IPS-NIHi11 (cell line): ENCODE results near the gene RAD51B.
A peak's percentile ranks its signal among the peaks of the same experiment; 100 is the strongest.

Experiments used
- DNase-seq: peaks from one replicate; pipeline ENCODE4 v3.0.0; 2012; ENCODE audit warnings: mixed read lengths, low spot score

RAD51B gene

DNA sequence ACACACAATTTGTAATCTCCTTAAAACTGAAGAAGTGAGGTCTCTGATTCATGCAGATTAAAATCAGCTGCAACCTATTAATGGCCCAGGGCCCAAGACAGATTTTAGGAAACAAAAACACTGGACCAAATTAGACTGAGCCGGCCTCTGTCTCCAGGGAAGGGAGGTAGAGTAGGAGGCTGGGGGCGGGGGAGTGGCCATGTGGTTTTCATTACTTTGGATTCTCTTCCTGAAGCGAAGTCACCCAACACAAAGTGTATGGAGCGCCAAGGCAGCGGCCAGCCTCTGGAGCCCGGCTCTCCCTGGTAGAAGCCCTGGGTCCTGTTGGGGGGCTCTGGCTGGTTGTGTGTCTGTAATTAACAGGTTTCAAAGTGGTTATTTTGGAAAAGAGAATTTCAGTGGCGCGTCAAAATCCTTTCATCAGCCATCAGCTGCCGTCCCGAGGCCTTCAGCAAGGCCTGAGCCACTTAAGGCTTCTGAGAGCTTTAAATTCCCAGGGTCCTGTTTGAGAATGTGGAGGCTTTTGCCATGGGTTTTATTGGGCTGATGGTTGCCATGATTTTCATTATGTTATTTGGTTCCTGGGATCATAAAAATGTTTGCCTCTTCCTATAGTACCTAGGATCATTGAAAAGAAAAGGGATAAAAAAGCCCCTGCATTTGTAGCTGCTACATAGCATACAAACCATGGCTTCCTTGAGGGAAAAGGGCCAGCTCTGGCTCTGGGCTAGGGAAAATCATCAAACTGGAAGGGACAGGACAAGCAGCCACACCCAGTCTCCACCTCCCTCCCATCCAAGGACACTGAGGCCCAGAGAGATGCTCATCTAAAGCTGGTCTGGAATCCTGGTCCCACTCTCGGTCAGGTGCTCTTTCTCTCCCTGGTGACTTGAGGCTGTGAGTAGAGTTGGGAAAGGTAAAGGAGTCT is 690.9 kb downstream of the RAD51B start:
- no peak for DNase-seq

DNA sequence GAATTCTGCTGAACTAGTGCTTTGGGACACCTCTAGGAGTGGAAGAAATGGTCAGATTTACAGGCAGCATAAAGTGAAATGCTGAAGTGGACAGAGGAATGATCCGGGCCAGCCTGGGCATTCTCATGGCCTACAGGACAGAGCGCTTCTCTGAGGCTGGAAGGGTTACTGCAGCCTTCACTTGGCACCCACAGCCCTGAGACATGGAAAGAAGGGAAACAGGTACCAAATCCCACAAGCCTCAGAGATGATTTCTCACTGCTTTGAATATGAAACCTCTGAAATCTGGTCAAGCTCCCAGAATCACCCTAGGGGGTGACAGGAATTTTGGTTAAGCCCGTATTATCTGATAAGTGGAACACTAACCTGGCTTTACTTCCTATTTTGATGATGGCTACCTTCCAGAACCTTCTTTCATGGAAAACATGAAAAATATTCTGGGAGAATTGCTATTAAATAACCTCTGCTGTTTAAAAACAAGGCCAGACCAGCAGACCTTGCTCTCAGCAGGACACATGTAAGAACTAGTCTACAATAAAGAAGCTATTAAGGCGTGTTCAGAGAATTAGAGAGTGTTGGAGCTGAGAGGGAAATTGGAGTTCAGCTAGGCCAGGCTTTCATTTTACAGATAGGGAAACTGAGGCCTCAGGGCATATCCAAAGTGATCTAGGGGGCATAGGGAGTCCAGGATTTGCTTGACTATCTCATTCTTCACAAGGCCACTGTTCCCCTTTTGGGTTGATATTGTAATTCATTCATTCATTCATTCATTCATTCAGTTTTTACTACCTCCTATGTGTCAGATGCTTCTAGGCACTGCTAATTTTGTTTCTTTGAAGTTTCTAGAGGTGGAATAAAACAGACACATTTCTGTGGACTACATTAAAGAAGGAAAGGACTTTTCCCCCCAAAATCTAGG is 691.8 kb downstream of the RAD51B start:
- no peak for DNase-seq

DNA sequence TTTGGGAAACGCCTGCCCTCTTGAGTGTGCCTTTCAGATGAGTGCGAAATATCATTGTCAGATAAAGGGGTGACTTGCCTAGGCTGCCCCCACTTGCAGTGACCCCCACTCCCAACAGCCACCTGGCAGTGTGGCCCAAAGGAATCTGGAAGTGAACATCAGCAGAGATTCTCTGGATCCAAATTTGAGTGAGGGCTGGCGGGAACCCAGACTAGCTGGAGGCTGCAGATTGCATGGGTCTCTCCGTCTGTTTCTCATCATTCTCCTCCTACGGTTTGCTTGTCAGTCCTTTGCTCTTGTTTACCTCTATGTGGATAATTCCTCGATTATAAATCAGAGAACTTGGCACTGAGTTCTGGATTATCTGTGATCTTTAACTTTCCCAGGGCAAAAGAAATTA is 692.5 kb downstream of the RAD51B start:
- DNase-seq = no peak

DNA sequence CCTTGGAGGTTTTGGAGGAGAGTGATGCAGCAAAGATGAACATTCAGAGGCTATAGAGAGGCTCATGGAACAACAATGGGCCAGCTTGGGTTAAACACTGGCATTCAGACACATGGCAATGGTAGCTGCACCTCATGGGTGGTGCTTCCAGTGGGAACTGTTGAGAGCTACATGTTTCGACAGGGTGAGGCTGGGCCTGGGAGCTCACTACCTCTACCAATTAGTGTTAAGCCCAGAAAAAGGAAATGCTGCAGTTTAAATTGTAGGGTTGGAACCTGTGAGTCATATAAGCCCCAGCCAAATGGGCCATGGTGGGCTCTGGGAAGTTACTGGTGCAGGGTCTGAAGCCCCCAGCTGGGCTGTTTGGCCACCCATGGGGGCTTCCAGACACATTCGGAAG is 693.6 kb downstream of the RAD51B start:
- DNase-seq = no peak

DNA sequence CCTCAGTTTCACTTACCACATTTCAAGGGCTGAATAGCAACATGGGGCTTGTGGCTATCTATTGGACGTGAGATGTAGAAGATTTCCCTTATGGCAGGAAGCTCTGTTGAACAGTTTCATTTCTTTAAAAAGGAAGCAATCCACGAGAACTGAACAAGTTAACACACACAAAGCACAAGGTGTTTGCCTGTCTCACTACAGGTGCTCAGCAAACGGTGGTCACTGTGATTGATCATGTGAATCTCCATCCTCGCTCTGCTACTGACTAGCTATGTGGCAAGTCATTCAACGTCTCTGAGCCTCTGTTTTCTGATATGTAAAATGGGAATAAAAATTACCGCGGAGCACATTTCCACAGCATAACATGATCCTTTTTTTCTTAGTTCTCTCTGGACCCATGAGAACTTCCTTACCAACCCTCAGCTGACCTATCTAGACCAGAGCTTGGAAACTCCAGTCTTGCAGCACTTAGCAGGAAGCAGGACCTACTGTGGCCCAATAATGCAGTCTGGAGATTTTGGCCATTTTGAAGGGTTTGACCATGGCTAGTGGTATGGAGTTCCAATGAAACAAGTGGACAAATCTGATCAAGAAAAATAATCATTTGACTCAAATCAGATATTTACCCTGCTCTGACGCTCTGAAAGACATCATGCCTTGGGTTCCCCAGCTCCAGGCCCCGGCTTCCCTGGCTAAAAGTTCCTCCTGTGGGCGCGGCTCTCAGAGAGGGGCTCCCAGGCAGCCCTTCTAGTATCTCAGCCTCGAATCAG is 694.4 kb downstream of the RAD51B start:
- no peak for DNase-seq

DNA sequence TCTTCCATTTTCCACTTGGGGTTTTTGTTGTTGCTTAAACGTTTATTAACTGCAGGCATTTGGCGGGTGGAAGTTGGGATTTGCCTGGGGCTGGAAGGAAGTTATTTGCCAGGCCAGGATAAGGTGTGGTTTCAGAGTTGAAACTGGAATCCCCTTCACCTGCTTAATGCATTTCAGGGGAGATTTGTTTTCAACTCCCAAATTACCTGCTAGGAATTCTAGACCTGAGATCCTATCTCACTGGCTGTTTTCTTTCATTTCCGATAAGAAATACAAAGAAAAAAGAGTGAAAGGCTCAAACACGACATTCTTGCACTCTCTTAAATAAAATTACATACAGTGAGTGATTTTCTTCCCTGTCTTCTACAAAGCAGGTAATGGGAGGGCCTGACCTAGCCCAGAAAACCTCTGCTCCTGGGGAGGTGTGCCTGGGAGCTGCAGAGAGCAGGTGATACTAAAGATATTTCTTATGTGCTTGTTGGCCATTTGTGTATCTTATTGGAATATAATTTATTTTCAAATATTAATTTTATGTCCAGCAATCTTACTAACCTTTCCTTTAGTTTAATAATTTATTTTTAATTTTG is 695.1 kb downstream of the RAD51B start:
- no peak for DNase-seq

DNA sequence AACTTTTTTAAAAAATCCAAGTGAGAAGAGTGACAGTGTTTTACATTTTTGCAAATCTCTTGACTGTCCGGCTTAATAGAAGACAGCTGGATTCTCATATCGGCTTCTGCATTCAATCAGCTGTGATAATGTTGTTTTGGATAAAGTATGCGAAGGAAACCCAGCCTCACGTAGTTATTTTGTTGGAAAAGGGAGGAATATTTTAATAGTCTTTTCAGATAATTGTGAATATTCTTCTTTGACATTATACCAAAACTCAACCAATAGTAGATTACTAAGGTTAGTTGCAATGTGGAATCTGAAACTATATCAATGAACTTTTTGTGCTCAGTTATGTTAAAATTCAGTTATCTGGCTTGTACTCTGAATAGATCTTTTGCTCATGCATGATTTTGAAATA is 696.8 kb downstream of the RAD51B start:
- DNase-seq = no peak

DNA sequence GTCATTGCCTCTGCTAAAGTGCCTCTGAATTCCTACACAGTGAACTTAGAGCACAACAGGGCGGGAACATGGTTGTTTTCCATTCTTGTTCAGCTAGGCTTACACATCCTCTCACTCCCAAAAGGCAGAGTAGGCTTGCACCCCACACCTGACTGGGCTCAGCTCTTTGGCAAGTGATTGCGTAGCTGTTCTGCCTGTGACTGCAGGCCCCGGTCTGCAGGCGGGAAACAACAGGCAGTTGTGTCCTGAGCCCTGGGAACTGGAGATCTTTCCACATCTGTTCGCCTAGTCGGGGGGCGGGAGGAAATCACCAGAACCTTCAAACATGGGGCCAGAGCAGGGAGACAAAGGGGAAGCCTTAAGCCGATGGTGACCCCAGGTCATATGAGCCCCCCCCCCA is 698.6 kb downstream of the RAD51B start:
- no peak for DNase-seq

DNA sequence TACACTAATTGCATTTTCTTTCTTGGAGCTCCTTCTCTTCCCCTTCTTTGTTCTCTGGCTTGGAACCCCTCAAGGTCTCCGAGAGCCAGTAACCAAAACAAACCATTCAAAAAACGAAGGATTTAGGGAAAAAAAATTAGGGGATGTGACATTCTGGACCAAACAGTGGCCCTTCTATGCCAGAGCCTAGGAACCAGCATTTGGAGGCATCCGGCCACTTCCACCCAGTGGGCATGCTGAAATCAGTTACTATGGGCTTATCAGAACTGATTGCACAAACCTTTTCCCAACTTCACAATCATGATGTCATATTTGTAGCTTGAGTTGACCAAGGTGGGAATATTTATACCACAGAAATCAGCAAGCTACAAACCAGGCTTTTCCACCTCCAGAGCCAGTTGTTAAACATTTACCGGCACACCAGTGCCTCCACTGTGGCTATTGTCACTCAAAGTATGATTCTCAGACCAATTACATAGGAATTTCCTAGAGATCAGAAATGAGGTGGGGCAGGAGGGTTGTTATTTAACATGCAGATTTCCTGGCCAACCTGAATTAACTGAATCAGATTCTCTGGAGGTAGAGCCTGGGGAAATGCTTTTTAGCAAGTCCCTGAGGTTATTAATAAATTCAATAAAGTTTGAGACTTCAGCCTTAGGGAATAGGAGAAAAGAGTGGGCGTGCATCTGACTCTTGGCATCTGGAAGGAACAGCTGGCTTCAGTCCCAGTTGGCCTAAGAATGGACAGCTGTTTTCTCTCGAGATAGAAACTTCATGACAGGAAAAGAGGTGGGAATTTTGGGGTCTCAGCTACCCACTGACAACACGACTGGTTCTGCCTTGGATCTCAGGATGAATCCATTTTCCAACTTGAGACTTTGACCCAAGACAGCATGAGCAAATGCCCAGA is 699.4 kb downstream of the RAD51B start:
- no peak for DNase-seq

DNA sequence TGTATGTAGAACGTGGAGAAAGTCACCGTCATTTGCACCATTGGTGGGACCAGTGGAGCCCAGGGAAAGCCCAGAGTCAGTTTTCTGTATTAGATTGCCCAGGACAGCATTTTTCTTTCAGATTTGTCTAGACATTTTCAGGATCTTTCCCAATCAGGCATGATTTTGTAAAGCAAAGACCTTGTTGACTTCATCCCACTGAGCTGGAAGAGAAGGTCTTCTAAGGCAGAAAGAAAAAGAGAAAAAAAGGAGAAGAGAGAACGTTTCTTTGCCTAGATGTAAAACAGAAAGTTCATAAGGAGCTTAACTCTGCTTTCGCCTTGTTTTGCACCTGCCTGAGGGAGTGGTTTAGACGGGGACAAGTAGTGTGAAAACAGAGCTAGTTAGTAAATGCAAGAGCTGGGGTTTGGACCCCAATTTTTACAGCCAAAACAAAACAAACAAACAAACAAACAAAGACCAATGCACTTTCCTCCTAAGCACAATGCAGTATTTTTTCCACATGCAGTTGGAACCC is 700.1 kb downstream of the RAD51B start:
- DNase-seq = no peak

DNA sequence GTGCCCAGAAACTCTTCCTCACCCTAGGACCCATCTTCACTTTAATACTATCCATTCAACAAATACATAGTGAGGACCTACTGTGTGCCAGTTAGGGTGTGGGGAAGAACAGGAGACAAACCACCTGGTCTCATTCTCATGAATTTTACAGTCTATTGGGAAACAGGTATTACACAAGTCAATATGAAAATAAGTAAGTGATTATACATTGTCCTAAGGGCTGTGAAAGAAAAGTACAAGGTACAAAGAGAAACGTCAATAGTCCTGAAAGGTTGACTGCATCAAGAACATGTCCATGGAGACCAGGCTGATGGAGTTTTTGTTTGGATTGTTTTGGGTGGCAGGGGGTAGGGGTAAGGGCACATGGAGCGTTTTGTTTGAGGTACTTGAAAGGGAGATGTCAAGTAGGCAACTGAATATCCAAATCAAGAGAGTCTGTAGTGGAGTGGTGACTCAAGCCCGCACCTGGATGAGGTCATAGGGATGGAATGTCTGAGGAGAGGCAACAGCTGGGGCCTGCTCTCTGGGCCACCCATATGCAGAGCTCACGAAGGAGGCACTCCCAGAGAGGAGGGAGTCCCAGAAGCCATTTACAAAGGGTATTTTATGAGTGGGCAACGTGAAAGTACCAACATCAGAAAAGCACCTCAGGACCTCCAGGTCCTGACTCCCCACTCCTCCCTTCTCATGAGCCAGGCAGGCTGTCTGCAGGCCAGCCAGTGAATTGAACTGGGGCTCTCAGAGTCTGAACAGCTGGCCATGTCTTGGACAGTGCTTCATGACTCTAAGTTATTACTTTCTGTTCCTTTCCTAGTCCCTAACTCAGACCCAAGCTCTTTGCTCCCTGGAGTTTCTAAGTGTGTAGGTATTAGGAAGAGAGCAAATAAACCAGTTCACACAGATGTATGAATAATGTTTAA is 701.3 kb downstream of the RAD51B start:
- DNase-seq = peak; percentile 75

DNA sequence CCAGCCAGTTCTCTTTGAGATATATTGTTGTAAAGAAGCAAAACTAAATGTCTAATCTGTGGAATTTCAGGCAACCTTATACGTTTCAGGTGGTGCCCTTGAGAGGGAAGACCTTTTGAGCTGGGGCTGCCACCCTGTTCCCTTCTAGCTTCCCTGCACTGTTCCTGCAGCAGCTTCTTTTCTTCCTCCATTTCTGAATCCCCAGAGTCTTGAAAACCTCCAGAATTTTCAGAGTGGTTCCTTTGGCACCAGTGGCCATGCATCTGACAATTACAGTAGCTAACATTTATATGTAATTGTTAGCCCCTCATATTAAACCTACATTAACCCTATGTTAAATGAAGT is 702.0 kb downstream of the RAD51B start:
- no peak for DNase-seq

DNA sequence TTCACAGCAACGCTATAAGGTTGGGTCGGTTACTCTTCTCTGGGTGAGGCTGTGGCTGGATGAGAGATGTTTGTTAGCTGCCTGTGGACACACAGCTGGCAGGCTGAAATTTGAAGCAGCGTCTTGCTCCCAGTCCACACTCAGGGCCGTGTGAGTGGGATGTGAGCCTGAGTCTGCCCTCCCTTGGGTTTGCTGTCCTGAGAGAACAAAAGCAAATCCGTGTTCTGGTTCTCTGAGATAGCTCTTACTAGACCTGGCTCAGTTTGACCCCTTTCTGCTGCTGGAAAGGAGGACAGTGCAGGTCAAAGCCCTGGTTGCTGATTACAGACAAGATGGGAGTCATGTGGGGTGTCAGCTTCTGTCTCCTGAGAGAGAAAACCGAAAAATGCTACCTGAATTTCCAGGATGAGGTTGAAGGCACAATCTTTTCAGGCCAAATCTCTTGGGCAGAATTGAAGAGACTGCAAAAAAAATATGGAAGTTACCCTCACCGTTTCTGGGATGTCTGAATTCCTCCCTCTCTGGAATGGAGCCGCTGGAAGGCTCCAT is 702.5 kb downstream of the RAD51B start:
- no peak for DNase-seq

DNA sequence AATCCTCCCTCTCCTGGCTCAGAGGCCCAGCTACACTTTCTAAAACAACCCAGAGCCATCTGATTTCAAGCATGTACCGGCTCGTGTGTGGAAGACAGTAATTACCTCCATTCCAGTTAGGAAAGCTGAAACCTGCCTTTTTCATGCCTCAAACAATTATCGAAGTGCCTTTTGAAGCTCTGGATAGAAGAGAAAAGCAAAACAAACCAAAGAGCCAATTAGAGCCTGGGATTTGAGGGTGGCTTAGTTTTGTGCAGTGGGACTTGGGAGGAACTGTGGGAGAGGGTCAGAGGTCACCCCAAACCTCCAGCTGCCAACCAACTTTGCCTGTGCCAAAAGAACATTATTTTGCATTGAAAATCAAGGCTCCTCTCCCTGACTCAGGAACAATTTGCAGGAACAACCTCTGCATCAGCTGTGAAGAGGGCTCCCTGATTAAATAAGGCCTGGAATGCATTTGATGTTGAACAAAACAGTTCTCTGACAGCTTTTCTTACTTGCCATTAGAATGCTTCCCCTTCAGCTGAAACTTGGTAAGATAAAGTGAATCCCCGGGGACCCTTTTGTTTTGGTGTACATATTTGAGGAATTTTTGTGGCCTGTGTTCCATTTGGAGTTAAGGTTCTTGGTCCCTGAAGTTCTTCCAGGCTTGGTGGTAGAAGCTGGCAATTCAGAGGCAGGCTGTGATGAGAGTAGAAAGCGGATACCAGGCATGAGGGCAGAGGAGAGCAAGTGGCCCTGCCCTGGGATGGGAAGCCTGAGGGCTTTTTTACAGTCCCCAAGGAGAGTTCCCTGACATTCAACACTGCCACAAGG is 703.1 kb downstream of the RAD51B start:
- DNase-seq = no peak

DNA sequence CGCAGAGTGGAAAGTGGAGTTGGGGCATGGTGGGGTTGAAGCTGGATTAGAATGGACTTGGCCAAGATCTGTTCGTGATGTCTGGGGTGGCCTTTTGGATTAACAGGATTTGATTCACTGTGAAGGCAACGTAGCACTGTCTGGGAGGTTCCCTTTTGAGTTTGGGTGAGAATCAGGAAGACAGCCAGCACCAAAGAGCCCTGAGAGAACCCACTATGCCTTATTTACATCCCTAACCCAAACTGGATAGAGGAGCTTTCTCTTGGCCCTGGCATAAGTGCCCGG is 703.7 kb downstream of the RAD51B start:
- DNase-seq = no peak

DNA sequence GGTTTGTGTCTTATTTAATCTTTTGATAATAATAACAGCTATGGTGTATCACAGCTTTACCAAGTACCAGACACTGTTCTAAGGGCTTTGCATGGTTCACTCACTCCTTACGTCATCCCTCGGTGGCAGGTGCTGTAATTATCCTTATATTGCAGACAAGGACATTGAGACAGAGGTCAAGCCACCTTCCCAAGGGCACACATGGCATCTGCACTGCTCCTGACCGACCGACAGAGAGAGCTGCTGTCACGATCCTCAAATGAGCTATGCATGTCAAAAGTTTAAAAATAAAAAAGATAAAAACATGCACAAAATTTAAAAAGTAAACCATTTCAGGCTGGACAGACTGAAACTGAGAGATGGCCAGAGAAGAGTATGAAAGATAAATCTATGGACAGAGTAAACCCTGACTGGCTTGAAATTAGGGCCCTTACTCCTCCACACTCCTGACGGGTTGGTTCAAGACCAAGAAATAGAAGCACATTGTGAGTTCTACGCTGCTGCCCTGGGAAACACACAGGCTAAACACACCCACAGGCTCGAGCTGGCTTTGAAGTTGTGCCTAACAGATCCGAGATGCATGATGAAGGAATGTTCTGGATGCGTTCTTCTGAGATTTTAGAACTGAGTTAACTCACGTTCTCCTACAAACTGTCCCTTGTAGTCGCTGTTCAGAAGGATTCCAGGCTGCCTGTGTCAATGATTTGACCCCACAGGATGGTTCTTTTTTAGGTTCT is 704.6 kb downstream of the RAD51B start:
- no peak for DNase-seq

DNA sequence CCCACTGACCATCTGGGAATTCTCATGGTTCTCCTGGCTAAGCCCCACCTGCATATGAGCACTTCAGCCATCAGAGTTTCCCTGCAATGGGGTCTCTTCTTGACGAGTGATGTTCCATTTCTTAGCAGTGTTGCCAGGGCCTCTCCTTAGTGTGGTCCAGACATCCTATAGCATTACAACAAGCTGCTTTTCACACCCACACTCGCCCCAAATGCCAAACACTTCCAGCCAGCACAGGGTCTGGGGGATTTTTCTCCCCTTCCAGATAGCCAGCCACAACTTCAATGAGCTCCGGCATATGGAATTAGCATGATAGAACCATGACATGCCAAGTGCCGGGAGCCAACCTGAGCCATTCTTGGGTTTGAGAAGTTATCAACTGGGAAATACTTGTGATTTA is 705.9 kb downstream of the RAD51B start:
- no peak for DNase-seq
